GM18520 (cell line): ENCODE results near the gene FAM83D.

ENCODE experiments used
- ATAC-seq: cut with Tn5 transposase; IDR thresholded peaks from one replicate; pipeline ENCODE4 v1.9.1; 2021; ENCODE audit not compliant: unreplicated experiment

The FAM83D gene

DNA sequence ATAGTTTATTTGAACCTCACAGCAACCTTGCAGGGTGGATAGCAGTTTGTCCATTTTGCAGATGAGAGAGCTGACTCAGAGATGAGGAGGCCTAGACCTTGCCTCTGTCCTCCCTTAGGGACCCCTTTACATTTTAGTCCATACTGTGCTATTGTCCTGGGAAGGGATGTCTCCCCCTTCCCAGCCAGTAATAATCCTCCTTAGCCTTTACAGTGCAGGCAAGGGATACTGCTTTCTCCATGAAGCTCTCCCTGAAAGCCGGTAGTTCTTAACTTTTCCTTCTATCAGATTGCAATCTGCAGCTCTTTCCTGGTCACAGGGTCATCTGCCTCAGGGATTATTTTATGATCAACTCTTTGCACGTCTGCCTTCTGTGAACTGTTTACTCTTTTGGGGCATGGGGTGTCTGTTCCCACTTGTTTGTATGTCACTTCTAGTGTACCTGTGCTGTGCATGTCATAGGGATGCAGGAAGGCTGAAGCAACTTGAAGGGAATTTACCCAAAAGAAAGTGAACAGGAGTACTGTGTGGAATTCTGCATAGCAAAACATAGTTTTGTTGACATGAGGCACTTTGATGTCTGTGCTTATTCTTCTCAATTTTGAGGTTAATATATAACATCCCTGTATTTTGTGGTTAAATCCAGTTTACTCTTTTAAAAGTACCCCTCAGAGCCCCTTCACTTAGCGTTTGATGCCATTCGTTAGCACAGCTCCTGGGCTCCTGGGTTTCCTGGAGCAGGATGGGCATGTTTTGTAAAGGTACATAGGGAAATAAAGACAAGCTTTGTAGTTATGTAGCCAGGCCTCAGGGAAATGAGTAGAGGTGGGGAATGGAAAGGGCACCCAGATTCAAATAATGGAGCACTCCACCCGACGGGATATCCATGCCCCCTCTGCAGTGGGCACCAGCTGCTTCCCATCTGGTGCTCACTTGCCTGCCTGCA lies 74.0 kb downstream of the FAM83D start:
- no peak for ATAC-seq
